ENCODE measurements around the gene SERPINB2.
"Not testable (repeated sequence)": the region's sequence is repeated elsewhere in the genome, so short reads cannot be mapped to it uniquely, and the experiment has no call there.

SERPINB2 gene

GRCh38 chr18:63936156-63936931, 48.8 kb downstream of the SERPINB2 start:
- peak overlapping the region; percentile 64 for H3K9ac ChIP-seq (ENCODE audit: insufficient read length, low read depth)
- H3K27me3 ChIP-seq (ENCODE audit: insufficient read depth, insufficient read length): peaks cover 17% of the 10 kb centered on the region
- H3K9me3 ChIP-seq (ENCODE audit: insufficient read depth, low read length): no peaks in the 10 kb centered on the region
- no peaks in the 10 kb centered on the region for H3K4me1 ChIP-seq (ENCODE audit: insufficient read depth, insufficient read length)
- DNase-seq (ENCODE audit: low read depth, low spot score): peak; percentile 63
- TF ChIP-seq ZNF274 (IDR thresholded peaks at IDR 0.05; ENCODE audit: low read depth, low read length) (no peak), SUZ12 (IDR thresholded peaks at IDR 0.05; ENCODE audit: extremely low read depth, insufficient read depth, insufficient read length) (no peak), YY1 (IDR thresholded peaks at IDR 0.05; ENCODE audit: insufficient read depth, insufficient read length) (no peak)
- H3K36me3 ChIP-seq (ENCODE audit: insufficient read depth, insufficient read length, low read length): no peaks in the 10 kb centered on the region
- H3K4me3 ChIP-seq (ENCODE audit: insufficient read length, low read depth): peak overlapping the region; percentile 54

DNA sequence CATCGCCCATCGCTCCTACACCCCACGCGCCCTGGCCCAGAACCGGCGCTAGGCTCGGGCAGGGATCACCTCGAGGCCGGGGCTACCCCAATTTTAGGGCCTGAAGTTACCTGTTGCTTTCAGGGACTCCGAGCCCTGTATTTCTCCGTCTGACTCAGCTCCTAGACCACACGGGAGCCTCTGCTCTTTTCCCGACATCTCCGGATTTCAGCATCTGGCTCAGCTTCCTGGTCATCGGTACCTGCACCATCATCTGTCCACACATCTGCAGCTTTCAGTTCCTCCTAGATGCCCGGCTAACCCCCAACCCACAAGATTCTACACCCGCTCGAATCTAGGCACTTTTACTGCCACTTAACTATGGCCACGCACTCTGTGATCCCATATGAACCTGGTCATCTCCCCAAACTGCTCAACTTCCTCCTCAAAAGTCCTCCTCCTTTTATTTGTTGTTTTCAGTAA, 49.5 kb downstream of the SERPINB2 start:
- Histone ChIP-seq H3K4me3 (ENCODE audit: insufficient read length, low read depth) (peak overlapping the region; percentile 54), H3K27me3 (ENCODE audit: insufficient read depth, insufficient read length) (peaks cover 17% of the 10 kb centered on the region), H3K9me3 (ENCODE audit: insufficient read depth, low read length) (no peaks in the 10 kb centered on the region), H3K4me1 (ENCODE audit: insufficient read depth, insufficient read length) (no peaks in the 10 kb centered on the region), H3K9ac (ENCODE audit: insufficient read length, low read depth) (peak overlapping the region; percentile 64), H3K36me3 (ENCODE audit: insufficient read depth, insufficient read length, low read length) (no peaks in the 10 kb centered on the region)
- no peak for TF ChIP-seq SUZ12 (IDR thresholded peaks at IDR 0.05; ENCODE audit: extremely low read depth, insufficient read depth, insufficient read length)
- TF ChIP-seq ZNF274 (IDR thresholded peaks at IDR 0.05; ENCODE audit: low read depth, low read length): no peak
- no peak for TF ChIP-seq YY1 (IDR thresholded peaks at IDR 0.05; ENCODE audit: insufficient read depth, insufficient read length)
- no peak for DNase-seq (ENCODE audit: low read depth, low spot score)

DNA sequence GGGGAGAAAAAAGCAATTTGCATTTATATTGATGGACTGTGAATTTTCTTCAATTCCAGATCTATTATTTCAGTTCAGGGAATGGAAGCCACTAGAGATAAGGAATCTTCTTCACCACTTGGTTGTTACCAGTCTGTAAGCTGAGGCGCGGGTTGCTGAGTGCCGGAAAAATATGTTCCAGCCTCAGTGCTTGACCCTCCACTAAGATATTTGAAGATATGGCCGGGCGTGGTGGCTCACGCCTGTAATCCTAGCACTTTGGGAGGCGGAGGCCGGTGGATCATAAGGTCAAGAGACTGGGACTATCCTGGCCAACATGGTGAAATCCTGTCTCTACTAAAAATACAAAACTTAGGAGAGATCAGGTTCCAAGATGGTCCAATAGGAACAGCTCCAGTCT, 52.5 kb downstream of the SERPINB2 start:
- TF ChIP-seq SUZ12 (IDR thresholded peaks at IDR 0.05; ENCODE audit: extremely low read depth, insufficient read depth, insufficient read length): no peak
- no peak for TF ChIP-seq YY1 (IDR thresholded peaks at IDR 0.05; ENCODE audit: insufficient read depth, insufficient read length)
- TF ChIP-seq ZNF274 (IDR thresholded peaks at IDR 0.05; ENCODE audit: low read depth, low read length): no peak

GRCh38 chr18:63940543-63941050, 53.1 kb downstream of the SERPINB2 start:
- not testable (repeated sequence) for DNase-seq (ENCODE audit: low read depth, low spot score); H3K9me3 ChIP-seq (ENCODE audit: insufficient read depth, low read length); H3K9ac ChIP-seq (ENCODE audit: insufficient read length, low read depth); H3K4me1 ChIP-seq (ENCODE audit: insufficient read depth, insufficient read length); H3K4me3 ChIP-seq (ENCODE audit: insufficient read length, low read depth); H3K36me3 ChIP-seq (ENCODE audit: insufficient read depth, insufficient read length, low read length)
- peaks cover 17% of the 10 kb centered on the region for H3K27me3 ChIP-seq (ENCODE audit: insufficient read depth, insufficient read length)

More for the DNA sequence above, 52.5 kb downstream of the SERPINB2 start:
- no peaks in the 10 kb centered on the region for H3K36me3 ChIP-seq (ENCODE audit: insufficient read depth, insufficient read length, low read length)
- peaks cover 17% of the 10 kb centered on the region for H3K27me3 ChIP-seq (ENCODE audit: insufficient read depth, insufficient read length)
- H3K9ac ChIP-seq (ENCODE audit: insufficient read length, low read depth): no peak overlapping the region
- H3K4me3 ChIP-seq (ENCODE audit: insufficient read length, low read depth): no peak overlapping the region
- no peaks in the 10 kb centered on the region for H3K4me1 ChIP-seq (ENCODE audit: insufficient read depth, insufficient read length)
- H3K9me3 ChIP-seq (ENCODE audit: insufficient read depth, low read length): no peaks in the 10 kb centered on the region
- no peak for DNase-seq (ENCODE audit: low read depth, low spot score)

DNA sequence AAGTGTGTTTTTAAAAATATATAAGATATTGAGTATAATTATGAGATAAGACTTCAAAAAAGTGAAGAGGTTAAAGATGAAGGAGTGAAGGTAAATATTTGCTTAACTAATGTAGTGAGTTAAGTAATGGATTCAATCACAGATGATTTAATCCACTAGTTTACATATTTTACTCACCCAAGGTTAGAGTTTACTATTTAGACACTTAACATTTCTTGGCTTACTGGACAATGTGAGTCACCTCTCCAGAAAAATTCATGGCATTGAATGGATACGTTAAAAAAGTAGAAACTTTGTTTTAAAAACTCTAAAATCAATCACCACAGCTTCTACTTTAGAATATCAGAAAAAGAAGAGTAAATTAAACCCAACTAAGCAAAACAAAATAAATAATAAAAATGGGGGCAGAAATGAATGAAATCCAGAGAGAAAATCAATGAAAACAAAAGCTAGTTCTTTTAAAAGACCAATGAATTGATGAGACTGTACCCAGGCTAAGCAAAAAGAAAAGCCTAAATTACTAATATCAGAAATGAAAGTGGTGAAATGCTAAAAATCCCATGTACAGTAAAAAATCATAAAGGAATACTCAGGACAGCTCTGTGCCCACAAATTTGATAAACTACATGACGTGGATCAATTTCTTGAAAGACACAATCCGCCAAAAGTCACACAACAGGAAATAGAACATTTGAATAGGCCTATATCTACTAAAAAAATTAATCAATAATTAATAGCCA, 59.7 kb downstream of the SERPINB2 start:
- H3K4me3 ChIP-seq (ENCODE audit: insufficient read length, low read depth): no peak overlapping the region
- no peaks in the 10 kb centered on the region for H3K27me3 ChIP-seq (ENCODE audit: insufficient read depth, insufficient read length)
- DNase-seq (ENCODE audit: low read depth, low spot score): no peak
- H3K36me3 ChIP-seq (ENCODE audit: insufficient read depth, insufficient read length, low read length): no peaks in the 10 kb centered on the region
- TF ChIP-seq ZNF274 (IDR thresholded peaks at IDR 0.05; ENCODE audit: low read depth, low read length): no peak
- no peak for TF ChIP-seq SUZ12 (IDR thresholded peaks at IDR 0.05; ENCODE audit: extremely low read depth, insufficient read depth, insufficient read length)
- no peak for TF ChIP-seq YY1 (IDR thresholded peaks at IDR 0.05; ENCODE audit: insufficient read depth, insufficient read length)
- H3K4me1 ChIP-seq (ENCODE audit: insufficient read depth, insufficient read length): no peaks in the 10 kb centered on the region
- no peaks in the 10 kb centered on the region for H3K9me3 ChIP-seq (ENCODE audit: insufficient read depth, low read length)
- no peak overlapping the region for H3K9ac ChIP-seq (ENCODE audit: insufficient read length, low read depth)

DNA sequence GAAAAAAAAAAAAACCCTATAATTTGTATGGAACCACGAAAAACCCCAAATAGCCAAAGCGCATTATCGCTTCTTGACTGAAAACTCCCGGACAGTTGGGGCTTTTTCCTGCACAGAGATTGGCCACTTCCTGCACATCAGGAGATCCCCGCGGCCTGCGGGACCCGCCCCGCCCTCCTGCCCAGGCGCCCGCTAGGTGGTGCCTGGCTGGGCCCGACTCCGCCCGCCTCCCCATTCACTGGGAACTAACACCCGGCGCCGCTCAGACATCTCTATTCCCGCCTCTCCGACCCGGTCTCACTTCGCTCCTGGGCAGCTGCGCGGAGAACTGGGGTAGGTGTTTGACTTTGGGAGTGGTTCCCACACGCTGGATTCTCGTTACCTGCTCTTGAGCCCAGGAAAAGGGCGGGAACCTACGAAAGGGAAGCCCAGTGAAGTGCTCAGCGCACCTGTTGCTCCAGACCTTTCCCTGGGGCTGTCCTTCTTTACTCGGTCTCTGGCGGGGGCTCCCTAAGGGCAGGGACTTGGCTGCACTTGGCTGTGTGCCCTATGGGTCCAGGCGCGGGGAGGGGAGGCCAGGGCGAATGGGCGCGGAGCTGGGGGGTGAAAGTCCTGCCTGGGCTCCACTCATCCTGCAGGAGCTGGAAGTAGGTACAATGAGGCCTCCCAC, 61.7 kb downstream of the SERPINB2 start, which contains the start of gene HMSD:
Gene HMSD, plus strand, starts transcription at position 234 of the 670 bp plus-strand sequence. CDS start 4,155 bp downstream, outside the sequence.
- no peaks in the 10 kb centered on the region for H3K36me3 ChIP-seq (ENCODE audit: insufficient read depth, insufficient read length, low read length)
- DNase-seq (ENCODE audit: low read depth, low spot score): peak; percentile 15
- H3K27me3 ChIP-seq (ENCODE audit: insufficient read depth, insufficient read length): no peaks in the 10 kb centered on the region
- TF ChIP-seq YY1 (IDR thresholded peaks at IDR 0.05; ENCODE audit: insufficient read depth, insufficient read length) (no peak), SUZ12 (IDR thresholded peaks at IDR 0.05; ENCODE audit: extremely low read depth, insufficient read depth, insufficient read length) (no peak), ZNF274 (IDR thresholded peaks at IDR 0.05; ENCODE audit: low read depth, low read length) (no peak)
- peak within 1 kb of the TSS; percentile 72 for H3K9ac ChIP-seq (ENCODE audit: insufficient read length, low read depth)
- no peaks in the 10 kb centered on the region for H3K4me1 ChIP-seq (ENCODE audit: insufficient read depth, insufficient read length)
- H3K4me3 ChIP-seq (ENCODE audit: insufficient read length, low read depth): peak within 1 kb of the TSS; percentile 47
- no peaks in the 10 kb centered on the region for H3K9me3 ChIP-seq (ENCODE audit: insufficient read depth, low read length)
